DMS79 (cell line): Measurements from ENCODE around the gene TRIM60.
"Not testable (repeated sequence)": the region's sequence is repeated elsewhere in the genome, so short reads cannot be mapped to it uniquely, and the experiment has no call there.

ENCODE experiments used
- DNase-seq: peaks from one replicate; lab custom pipeline; 2025; lab: John Stamatoyannopoulos, UW

Gene TRIM60

DNA sequence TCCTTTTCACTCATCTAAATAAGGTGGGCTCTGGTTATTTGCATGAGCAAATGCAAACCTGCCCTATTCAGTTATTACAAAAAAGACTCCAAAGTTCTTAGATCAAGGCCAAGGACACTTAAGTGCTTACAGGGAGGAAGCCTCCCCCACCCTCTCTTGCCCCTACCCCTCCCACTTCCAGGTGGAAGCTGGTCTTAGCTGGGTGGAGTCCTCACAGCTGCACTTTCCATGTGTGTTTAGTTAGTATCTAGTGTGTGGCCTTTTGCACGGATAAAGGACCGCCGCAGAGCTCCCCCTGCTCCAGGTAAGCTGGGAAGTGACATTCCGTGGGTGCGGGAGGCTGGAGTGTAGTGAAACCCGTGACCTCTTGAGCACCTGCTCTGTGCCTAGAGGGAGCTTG is 21.8 kb downstream of the TRIM60 start, which contains the start of gene TRIM75:
TSS of gene TRIM75 (plus strand) at position 222 of the 400 bp plus-strand sequence. CDS start 5,282 bp downstream, outside the sequence.
- no peak for DNase-seq

DNA sequence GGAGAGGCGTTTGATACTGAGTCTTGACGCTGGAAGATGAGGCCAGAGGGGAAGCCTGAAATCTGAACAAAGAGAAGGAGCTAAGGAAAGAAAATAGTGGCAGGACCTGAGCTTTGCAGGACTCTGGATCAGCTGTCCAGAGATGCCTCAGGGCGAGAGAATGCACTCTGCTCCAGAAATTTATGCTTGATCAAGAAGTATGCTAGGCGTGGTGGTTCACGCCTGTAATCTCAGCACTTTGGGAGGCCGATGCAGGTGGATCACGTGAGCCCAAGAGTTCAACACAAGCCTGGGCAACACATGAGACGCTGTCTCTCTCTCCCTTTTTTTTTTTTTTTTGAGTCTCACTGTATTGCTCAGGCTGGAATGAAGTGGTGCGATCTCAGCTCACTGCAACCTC is 23.8 kb downstream of the TRIM60 start:
- DNase-seq, result no peak

DNA sequence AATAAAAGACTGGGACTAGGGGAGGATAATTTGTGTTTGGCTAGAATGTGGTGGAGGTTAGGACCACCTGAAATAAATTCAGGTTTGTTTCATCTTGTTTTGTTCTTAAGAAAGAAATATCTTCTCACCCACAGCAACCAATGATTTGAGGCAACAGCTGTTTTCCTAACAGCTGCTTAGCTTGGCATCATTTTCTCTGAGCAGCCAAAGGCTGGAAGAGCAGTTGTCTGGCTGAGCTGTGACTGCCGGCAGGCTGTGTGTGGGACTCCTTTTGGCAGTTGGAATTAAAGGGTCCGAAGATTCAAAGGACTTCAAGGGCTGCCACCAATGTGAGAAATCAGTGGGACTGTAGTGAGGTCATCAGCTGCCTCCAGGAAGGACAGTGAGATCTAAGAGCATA is 26.9 kb downstream of the TRIM60 start:
- no peak for DNase-seq

DNA sequence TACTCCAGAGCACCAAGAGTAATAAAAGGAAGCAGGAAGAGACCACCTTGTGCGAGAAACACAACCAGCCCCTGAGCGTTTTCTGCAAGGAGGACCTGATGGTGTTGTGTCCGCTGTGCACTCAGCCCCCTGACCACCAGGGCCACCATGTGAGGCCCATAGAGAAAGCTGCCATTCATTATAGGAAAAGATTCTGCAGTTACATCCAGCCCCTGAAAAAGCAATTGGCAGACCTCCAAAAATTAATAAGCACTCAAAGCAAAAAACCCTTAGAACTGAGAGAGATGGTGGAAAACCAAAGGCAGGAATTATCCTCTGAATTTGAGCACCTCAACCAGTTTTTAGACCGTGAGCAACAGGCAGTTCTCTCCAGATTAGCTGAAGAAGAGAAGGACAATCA is 27.6 kb downstream of the TRIM60 start:
- peak; percentile 44 for DNase-seq

DNA sequence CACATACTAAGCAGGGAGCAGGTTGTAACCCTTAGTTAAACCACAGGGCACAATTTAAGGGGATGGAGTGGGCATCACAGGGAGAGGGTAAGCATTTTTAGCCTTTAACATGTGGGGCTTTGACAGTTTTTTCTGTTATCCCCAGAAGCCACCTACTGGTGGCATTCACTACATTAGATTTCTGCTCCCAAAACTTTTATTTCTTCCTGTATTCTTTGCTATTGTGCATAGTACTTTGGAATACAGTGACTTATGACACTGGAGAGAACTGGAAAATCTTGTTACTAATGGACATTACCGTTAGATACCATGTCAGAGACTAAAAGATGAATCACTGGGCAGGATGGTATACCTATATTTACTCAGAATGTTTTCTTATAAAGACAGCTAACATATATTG is 29.1 kb downstream of the TRIM60 start:
- DNase-seq, result no peak

DNA sequence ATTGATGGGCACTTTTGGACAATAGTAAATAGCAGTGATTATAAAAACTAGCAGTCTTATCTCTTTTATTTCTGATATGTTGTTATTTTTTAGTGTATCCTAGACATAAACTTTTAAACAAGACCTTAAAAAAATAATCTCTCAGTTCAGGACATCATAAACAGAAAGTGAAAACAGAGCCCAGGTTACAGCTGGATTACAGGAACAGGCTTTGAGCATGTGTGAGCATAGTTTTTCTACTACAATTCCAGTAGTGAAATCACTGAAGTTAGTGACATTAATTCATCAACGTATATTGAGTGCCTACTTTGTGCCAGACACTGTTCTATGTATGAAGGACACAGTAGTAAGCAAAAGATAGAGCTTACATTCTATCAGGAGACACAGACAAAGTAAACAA is 38.8 kb downstream of the TRIM60 start:
- DNase-seq, result no peak

DNA sequence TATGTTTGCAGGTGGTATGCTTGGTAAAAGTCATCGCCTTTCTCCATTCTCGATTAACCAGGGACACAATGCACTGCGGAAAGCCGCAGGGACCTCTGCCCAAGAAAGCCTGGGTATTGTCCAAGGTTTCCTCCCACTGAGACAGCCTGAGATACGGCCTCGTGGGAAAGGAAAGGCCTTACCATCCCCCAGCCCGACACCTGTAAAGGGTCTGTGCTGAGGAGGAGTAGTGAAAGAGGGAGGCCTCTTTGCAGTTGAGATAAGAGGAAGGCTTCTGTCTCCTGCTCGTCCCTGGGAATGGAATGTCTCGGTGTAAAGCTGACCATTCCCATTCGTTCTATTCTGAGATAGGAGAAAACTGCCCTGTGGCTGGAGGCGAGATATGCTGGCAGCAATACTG is 41.5 kb downstream of the TRIM60 start:
- not testable (repeated sequence) for DNase-seq

DNA sequence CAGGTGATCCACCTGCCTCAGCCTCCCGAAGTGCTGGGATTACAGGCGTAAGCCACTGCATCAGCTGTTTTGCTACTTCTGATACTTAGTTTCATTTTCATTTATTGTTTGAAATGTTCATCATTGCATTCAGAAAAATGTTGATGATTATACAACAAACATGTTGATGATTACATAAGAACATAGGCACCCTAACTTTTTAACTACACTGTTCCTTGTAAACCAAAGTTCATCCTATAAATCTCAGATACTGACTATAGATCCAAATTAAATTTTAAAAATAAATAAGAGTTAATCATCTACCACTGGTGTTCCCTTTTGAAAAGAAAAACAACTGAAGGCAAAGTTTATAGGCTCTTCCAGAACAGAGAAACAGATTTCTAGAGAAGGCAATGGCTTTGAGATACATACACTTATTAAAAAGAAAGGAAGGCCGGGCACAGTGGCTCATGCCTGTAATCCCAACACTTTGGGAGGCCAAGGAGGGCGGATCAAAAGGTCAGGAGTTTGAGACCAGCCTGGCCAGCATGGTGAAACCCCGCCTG is 45.3 kb downstream of the TRIM60 start:
- no peak for DNase-seq

DNA sequence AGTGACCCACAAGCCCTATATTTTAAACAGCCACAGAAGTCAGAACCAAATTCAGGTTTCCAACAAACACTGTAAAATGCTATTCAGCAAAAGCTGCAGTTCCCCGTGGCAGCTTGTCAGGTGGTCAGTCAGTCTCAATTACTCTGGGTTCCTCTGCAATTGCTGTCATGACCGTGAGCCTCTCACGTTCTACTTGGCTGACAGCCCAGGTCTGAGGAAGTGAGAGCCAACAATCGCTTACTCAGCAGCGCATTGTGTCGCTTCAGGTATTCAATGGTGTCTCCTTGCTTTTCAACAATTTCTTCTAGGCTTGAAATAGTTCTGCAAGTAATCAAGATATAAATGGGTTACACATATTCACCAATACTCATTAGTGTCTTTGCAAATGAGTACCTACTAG is 47.7 kb downstream of the TRIM60 start:
- DNase-seq, result peak; percentile 58

DNA sequence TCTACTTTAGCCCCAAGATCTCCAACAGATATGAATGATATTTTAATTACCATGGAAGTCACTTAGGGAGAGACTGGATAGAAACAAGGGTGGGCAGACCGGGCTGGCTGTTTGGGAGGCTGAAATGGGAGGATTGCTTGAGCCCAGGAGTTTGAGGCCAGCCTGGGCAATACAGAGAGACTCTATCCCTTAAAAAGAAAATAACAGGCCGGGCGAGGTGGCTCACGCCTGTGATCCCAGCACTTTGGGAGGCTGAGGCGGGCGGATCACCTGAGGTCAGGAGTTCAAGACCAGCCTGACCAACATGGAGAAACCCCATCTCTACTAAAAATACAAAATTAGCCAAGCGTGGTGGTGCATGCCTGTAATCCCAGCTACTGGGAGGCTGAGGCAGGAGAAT is 53.0 kb downstream of the TRIM60 start:
- DNase-seq, result not testable (repeated sequence)

DNA sequence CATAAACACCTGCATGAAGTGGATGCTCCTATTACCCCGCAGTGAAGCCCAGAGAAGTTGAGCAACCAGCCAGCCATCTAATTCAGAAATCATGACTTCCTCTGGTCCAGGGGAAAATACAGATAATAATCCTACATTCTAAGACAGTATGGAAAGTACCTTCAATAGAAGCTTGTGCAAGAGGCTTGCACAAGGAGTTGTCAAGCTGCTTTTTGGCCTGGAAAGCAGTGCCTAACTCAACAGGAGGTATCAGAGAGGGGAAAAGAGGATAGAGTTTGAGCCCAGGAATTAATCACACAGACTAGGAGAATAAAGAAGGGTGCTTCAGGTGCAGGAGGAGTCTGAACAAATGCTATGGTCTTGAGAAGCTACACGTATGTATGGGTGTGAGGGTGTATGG is 54.1 kb downstream of the TRIM60 start:
- no peak for DNase-seq

DNA sequence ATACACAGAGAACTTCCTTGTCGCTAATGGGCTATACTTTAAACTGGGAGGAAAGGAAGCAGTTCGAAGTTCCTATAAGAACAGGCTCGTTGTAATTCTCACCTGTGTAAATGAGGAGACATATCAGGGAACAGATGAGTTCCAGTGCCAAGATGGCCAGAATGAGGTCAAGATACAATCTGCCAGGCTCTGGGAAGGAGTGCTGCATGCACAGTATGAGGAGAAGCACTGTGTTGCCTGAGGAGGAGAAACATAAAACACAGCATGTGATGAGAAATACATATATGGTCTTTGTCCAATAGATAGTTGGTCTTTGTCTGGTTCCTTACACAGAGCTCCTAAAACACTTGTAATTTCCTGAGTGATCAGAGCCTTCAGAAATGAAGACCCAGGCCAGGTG is 56.6 kb downstream of the TRIM60 start:
- DNase-seq, result no peak
